NCI-H446 (cell line): ENCODE measurements around the gene DCAF11.

Experiments
- DNase-seq, 2 experiments: peaks; one replicate each; lab custom pipeline; 2025; lab: John Stamatoyannopoulos, UW

Gene DCAF11

DNA sequence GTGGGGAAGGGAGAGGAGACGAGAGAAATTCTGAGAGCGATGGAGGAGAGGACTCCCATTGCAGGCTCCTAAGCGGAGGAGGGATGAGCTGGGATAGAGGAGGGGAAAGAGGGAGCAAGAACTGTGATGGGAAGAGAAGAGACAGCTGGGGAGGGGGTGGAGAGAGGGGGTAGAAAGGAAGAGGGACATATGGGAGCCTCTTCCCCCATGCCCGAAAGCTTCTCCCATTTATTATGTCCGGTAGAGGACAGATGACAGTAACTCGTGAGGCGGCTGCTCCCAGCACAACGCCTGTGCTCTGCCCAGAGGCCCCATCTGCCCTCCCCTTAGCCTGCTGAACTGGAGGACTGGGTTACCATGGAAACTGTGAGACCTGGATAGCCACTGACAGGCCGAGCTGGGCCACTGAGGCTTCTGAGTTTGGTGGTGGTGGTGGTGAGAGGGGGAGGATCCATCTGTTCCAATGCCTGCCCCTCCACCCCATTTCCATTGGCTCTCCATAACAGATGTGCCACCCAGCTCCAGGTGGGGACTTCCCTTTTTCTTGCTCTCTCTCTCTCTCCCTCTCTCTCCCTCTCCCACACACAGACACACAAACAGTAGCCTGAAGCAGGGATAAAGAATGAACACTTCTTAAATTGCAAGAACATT is 35.0 kb upstream of the DCAF11 start:
- peak; percentile 83 to 96 for DNase-seq

DNA sequence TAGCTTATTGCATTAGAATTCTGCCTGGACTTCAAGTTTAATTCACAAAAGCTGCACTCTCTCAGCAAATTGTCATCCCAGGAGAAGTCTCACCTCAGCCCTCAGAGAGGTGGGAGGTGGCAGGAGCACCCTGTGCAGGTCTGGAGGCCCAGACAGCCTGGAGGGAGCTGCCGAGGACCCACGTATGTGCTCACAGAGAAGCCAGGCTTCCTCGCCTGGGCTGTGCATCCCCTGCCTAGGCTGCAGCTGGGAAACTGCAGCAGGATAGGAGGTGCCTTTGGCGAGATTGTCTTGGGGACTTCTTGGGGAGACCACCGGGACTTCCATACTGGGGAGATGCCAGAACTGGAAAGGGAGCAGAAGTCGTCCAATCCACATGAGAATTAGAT is 34.4 kb upstream of the DCAF11 start:
- no peak for DNase-seq

DNA sequence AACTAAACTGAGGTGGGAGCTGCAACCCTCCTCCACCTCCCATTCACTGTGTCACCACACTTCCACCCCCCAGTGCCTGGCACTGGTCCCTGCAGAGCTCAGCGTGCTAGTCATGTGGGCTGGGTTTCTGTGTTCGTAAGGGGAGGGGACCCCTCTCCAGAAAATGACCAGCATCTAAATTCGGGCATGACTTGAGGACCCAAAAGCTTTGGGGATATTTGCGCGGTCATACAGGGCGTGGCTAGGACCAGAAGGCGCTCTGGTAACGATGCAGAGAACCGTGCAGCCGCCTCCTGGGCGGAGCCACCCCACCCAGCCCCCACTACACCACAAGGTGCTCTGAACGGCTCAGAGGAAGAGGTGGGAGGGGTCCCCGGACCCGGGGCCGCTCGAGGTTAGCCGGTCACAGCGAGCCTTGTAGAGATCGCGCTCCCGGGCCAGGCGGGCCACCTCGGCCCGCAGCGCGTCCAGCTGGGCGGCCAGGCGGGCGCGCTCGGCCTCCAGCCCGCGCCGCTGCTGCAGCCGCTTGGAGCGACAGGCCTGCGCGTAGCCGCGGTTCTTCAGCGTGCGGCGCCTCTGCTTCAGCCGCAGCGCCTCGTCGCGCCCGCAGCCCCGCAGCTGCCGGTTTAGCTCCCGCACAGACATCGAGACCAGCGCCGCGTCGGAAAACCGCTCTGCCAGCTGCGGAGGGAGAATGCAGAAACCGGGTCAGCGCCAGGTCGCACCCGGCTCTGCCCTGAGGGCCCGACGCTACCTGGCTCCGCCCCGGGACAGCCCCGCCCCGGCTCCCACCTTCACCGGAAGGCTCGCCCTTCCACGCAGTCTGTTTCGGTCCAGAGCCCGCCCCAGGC is 33.5 kb upstream of the DCAF11 start:
- DNase-seq, result peak in 1 of 2 experiments; percentile 40

DNA sequence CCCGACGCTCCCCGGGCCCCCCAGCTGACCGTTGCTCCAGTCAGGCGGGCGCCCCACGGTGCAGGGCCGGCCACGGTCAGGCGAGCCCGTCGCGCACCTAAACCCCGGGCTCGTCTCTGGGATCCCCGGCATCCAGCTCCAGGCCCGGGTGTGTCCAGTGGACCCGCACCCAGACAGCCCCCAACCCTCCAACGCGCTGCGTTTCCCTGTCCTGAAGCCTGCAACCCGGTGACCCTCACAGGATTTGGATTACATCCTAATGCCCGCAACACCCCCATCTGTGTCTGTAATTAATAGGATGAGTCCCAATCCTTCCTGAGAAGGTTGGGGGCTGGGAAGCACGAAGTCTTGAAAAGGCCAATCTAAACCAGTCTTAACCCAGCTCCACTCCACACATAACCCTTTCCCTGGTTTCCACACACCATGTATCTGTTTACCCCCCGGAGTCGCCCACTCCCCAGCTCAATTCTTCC is 32.8 kb upstream of the DCAF11 start:
- DNase-seq, result no peak

DNA sequence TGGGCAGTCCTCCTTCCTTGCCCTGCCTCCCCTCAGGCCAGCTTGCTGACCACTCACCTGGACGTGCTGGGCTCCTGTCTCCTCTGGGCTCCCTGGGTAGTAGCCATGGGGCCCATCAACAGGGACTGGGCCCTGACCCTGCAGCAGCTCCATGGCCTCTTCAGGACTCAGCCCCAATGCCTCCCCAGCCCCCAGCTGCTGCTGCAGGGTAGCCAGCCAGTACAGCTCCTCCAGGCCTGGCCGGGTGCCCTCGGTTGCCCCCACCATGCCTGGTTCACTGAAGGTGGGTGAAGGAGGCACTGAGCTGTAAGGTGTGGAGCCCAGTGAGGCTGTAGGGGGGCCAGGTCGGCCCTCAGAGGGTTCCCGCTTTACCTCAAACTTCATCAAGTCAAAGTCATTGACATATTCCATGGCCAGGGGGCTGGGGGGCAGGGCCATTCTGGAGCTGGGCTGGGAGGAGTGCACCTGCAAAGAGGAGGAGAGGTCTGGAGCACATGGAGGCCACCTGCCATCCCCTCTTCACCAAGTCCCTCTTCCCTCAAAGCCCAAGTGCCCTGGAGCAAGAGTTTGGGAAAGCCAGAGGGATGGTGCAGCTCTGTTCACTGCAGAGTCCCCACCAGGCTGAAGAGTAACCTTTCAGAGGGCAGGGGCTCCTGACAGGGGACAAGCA is 32.0 kb upstream of the DCAF11 start:
- no peak for DNase-seq

DNA sequence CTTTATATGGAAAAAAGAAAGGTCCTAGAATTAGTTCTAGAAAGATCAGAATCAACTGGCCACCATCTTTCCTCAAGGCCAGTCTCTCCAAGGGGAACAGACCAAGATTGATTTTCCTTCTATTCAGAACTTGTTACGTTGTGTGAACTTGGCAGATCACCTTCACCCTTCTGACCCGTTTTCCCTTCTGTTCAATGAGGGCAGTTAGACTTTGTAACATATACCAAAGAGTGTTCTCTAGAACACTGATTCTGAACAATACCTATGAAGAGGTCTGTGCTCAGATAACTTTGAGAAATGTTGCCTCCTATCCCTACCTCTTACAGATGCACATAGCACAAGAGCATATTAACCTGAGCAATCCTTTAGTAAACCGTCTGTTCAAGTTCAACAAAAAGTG is 31.1 kb upstream of the DCAF11 start:
- no peak for DNase-seq

DNA sequence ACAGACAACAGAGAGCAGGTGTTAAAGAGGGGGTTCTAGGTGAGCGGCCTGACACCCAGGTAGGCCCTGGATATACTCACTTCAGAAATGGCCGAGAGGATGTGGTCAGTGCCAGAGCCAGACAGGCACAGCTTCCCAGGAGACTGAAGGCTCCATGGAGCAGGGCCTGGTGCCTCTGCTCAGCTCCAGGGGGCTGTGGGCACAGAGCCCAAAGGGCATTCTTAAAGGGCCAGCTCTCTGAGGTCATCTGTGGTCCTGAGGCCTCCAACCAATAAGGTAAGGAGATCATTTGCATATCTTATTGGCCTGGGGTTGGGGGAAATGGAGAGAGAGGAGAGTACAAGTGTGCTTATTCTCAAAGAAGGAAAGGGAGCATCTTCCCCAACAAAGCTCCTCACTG is 30.1 kb upstream of the DCAF11 start:
- no peak for DNase-seq

DNA sequence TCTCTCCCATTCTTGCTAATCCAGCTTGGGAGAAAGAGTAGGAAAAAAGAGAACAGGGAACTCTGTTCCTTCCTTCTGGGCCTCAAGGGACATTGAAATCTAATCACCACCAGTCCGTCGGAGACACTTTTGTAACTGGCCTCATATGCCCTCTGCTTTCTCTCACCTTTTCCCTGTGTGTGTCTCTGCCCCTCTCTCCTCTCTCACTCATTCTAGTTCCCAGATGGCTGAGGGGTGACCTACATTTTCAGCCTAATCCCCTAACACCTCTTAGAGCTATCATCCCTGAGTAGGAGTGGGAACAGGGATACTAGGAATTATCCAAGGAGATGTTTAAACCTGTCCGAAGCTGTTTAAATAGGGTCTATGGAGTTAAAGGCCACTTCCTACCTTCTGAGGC is 29.4 kb upstream of the DCAF11 start:
- no peak for DNase-seq

DNA sequence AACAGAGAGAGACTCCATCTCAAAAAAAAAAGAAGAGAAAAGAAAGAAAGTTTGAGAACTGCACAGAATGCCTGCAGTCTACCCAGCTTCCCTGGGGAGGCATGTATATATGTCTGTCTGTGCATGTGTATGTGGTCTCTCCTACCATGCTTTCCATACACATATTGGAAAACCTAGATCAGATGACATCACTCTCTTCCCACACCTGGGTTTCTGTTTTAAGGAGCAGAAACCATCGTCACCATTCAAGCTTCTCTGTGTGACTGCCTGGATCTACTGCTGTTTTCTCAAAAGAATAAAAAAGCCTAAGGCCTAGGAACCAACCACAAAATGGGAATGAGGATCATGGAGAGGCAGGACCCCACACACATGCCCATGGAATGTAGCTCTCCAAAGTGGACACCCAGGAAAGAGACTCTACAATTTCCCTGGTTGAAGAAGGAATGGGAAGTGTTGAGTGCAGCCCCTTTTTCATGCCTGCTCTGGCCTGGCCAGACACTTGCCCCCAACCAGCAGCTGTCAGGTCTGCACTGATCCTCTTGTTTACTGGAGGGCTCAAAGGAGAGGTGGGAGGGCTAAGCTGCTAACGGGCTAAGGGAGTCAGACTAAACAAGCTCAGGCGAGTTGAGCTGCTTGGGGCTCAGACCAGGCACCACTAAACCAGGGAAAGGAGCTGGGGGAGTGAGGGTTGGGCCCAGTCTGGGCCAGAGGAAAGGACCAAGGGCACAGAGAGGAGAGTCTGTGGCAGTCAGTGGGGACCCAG is 28.2 kb upstream of the DCAF11 start:
- no peak for DNase-seq

DNA sequence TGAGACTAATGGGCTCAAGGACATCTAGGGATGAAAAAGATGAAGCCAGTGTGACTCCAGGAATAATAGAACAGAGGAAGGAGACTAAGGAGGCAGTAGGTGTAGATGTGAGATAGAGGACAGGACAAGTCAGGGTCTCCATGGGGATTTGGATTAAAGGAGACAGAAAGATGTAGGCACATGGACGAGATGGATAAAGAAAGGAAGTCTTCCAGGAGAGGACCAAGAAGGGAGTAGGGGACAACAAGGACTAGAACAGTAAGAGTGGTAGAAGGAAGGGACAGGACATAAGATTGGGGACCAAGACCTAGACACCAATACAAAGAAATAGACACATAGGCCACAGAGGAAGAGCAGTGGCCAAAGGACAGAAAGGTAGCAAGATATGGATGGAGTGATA is 27.6 kb upstream of the DCAF11 start:
- DNase-seq, result no peak

DNA sequence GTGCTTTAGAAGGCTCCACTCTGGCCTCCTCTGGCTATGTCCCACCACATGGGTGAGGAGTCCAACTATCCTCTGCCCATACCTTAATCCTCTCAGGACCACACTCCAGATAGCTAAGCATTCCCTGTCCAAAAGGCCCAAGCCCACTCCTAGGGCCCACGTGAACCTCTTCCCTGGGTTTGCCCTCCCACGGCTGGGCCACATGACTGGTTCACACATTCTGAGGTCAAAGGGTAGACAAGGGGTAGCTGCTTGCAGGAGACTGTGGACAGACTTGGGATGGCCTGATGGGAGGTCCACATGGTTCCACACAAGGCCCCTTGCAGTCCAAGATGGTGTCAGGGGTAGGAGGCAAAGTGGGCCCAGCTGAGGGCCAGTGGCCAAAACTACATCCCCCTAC is 26.5 kb upstream of the DCAF11 start:
- no peak for DNase-seq

DNA sequence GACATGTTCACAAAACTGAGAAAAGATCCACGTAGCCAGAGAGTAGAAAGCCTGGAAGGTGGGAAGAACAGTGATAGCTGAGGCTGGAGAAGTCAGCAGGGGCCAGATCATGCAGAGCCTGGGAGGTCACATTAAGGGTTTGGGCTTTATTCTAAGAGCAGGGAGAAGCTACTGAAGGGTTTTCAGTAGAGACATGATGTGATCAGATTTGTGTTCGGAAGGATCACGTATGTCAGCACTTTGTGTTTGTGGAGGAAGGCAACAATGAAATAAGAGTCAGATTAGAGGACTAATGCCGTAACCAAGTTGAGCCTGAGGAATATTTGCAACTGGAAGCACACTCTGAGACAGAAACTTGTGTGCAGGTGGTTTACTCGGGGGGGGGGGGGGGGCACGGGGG is 24.7 kb upstream of the DCAF11 start:
- no peak for DNase-seq

DNA sequence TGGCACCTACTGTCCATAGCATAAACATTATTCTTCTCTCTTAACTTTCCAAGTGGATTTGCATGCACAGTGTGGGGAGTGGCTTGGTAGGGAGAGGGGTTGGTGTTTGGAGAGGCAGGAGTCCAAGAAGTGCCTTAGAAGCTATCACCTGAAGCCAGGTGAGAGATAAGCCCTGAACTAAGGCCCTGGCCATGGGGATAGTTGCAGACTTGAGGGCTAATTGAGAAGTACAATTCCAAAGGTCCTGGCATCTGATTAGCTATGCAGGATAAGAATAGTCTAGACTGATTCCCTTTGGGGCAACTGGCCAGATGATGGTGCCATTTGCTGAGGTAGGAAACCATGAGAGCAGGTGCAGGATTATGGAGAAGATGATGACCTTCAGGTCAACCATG is 22.5 kb upstream of the DCAF11 start:
- DNase-seq, result no peak

DNA sequence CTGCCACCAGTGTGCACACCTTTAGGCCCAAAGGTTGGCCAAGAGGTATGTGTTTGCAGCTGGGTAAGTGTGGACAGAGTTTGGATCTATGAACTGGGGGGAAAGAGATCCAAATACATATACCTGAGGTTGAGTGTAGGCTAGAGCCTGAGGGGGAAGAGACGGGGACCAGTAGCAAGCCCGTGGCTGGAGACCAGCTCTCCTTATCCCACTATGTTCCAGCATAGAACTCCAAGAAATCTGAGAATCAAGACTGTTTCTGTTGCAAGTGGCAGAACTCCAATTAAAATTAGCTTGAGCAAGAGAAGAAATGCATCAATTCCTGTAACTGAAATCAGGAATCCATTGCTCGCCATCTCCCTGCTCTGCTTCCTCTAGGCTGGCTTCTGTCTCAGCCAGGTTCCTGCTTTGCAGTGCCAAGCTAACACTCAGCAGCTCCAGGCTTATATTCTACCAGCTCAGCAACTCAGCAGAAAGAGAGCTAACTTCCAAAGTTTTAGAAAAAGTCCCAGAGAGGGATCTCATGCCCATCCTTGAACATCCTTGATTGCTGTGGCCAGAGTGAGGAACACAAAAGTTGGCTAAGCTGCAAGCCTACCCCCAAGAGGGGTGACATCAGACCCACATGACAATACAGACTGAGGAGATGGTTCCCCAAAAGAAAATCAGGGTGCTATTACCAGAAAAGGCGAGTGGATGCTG is 21.9 kb upstream of the DCAF11 start:
- no peak for DNase-seq

DNA sequence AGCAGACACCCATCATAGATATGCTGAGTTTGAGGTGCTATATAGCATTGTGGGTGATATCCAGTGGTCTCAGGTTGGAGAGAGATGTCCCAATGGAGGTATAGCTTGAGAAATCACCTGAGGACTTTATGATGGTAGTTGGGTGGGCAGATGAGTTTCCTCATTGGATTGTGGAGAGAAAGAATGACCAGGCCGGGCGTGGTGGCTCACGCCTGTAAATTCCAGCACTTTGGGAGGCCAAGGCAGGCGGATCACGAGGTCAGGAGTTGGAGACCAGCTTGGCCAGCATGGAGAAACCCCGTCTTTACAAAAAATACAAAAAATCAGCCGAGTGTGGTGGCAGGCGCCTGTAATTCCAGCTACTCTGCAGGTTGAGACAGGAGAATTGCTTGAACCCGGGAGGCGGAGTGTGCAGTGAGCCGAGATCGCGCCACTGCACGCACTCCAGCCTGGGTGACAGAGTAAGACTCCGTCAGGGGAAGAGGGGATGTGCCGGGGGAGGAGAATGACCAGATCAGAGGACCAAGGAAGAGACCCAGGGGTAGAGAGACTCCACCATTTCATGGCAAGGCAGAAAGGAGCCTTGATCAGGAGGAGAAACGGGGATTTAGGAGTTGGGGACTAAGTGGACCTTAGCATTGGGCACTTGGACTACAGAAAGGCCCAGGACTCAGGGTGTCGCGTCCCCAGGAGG is 21.2 kb upstream of the DCAF11 start:
- no peak for DNase-seq

DNA sequence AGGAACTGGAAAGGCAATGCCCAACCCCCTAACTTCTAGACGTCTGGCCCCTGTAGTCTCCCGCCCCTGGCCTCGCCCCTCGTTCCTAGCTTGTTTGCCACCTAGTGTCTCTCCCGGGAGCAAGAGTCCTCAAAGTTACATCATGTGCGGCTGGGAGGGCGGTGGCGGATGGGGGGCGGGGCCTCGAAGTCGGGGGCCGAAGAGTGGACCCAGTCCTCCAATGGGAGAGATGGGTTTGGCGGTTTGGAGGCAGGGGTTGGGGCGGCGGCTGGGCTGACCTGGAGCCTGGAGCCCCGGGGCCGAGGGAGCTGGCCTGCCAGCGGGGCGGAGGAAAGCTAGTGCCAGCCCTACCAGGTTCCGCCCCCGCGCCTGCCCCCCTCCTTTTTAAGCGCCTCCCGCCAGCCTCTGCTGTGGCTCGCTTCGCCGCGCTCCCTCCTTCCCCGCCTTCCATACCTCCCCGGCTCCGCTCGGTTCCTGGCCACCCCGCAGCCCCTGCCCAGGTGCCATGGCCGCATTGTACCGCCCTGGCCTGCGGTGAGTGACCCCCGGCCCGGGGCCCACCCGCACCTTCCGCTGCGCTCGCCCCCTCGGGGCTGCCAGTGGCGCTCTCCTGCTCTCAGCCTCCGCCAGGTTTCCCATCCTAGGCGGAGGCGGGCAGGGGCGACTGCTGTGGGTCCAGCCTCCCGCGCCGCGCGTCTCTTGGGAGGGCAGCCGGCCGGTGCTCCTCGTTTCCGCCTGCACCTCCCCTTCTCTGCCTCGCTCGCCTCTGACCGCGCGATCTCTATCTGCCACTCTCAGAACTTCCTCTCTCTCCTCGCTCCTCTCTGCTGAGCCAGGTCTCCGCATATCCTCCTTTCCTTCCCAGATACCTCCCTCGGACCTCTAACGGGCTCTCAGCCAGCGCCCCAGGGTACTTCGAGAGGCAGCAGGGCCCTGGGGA is 20.4 kb upstream of the DCAF11 start, which contains the start of gene PCK2:
TSS of gene PCK2 (plus strand) at position 411 of the 940 bp plus-strand sequence. CDS start at position 506, 95 bp downstream.
- DNase-seq, result peak; percentile 82 to 93

DNA sequence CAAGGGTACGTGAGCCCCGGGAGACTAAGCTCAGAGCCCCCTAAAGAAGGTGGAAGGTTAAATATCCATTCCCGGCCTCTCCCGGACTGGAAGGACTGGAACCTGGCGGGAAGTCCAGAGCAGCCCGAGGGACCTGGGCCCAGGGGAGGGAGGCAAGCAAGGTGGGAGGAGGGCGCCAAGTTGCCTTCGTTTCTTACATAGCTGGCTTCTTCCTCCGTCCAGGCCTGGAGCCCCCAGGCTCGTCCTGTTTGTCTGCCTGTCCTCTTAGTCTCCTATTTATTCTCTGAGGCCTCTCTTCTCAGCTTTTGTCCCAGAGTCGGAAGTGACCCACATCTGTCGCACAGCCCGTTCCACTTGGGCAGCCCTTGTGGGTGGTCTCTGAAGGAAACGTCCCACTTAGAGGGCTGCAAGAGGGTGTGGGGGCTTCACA is 19.7 kb upstream of the DCAF11 start:
- no peak for DNase-seq

DNA sequence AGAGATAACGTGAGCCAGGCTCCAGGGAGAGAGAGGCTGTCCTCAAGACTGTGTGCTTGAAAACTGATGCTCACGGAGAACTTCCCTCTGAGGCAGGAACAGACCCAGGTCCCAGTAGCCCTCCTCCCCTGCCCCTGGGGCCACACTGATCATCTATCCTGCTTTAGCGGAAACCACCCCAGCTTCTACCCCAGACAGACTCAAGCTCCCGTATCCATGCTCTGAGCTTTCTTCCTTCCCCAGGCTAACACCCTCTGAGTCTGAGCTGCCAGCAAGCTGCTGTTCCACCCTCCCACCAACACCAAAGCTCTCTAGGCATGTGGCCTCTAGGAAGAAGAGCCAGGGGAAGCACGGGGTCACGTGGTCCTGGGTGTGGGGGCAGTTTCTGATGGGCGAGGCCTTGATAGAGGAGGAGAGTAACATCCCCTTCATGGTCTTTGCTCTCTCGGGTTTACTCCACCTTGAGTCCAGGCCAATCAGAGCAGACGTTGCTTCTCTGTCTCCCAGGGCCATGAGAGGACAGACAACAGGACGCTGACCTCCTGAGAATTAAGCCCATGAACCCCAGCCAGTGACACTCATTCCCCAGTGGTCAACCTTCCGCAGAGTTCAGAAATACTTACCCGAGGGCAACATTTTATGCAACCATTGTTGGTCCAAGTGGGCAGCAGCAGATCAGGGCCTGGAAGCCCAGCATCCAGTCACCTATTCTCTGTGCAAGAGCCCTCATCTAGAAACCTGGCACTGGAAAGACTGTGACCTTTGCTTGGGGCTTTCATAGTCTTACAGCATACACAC is 19.1 kb upstream of the DCAF11 start:
- peak; percentile 51 to 63 for DNase-seq
